ENCODE data around the gene DECR2.
"Not testable (repeated sequence)": the region's sequence is repeated elsewhere in the genome, so short reads cannot be mapped to it uniquely, and the experiment has no call there.

The DECR2 gene

DNA sequence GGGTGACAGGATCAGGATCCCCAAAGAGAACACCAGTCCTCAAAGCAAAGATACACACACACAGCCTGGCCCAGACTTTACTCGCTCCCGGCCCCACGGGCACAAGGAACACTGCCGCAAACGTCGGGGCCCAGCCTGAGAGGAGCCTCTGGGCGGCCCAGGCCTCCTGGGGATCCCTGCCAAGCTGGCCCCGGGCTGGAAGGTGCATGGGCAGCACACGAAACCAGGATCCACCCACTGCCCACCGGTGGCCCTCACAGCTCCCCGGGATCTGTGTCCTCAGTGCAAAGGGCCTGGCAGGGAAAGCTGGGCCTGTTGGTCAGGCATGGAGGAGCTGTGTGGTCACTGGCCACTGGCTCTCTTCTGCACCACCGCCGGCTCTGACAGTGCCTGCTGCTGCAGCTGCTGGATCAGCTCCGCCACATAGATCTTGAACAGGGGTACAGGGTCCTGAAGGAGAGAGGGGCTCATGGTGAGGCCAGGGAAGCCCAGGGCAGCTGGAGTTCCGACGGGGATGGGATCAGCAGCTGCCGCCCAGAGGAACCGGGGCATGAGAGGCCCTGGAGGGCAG, 34.3 kb upstream of the DECR2 start:
- DNase-seq (ENCODE audit: low read depth): no peak

DNA sequence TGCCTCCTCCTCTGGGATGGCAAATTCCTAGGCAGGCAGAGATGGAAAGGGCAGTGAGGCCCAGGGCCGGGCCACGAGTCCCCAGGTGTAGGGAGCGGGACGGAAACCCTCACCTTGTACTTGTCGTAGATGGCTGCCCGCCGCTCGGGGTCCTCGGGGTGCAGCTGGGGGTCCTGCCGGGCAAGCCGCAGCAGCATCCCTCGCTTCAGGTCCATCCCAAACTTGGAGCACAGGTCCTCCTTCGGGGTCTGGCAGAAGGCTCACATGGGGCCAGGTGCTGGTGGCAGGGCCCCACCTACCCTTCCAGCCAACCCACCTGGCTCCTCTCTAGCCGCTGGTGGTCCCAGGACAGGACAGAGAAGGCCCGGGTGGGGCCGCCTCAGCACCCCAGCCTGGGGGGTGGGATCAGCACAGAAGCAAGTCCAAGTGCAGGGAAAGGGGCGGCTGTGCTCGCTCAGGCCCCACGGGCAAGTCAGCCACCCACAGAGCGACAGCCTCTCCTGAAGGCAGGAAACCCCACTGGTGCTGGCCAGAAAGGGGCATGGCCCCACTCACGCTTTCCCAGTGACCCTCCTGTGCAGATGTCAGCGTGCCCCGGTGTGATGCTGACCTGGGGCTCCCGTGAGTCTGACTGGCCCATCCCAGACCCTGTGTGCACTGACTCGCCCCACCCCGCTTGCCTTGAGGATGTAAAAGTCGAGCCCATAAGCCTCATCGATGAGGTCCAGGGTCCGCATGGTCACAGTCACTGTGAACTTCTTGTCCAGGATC, 33.1 kb upstream of the DECR2 start:
- no peak for DNase-seq (ENCODE audit: low read depth)

DNA sequence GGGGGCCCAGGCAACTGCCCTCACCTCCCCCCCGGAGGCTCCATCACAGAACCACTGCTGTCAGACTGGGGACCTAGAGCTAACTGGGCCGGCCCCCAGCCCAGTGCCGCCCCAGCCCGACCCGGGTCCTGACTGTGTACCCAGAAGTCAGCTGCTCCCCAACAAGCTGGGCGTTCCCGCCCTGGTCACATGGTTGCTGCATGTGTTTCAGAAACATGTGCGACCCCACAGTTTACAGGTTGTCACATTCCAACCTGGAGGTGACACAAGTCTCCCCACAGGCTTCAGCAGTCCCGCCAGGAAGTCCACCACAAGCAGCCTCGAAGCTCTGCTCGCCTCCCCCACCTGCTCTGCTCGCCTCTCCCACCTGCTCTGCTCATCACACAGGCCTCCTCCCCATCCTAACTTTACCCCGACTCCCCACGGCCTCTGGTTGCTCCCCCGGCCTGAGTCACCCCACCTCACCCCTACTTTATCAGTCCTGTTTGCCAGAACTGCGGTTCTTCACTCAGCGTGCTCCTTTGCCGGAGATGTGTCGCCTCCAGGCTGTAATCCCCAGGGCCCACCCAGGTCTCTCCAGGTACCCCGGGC, 32.3 kb upstream of the DECR2 start:
- DNase-seq (ENCODE audit: low read depth): no peak

DNA sequence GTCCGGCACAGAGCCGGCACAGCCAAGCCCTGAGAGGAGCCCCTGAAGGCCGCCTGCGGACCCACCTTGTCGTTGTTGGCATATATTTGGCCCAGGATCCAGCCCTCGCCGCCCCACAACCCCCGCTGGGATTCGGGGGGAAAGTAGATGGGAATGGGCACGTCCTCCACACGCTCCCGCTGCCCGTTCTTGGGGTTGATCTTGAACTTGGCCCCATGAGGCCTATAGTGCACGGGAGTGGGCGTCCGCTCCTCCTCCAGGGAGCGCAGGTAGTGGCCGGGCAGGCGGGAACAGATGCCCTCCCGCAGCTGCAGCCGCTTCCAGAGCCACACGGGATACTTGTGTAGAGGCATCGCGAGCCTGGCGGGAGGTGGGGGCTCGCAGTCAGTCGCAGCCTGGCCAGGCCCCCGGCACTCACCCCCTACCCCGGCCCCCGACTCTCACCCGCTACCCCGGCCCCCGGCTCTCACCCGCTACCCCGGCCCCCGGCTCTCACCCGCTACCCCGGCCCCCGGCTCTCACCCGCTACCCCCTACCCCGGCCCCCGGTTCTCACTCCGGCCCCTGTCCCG, 31.7 kb upstream of the DECR2 start:
- DNase-seq (ENCODE audit: low read depth): no peak

DNA sequence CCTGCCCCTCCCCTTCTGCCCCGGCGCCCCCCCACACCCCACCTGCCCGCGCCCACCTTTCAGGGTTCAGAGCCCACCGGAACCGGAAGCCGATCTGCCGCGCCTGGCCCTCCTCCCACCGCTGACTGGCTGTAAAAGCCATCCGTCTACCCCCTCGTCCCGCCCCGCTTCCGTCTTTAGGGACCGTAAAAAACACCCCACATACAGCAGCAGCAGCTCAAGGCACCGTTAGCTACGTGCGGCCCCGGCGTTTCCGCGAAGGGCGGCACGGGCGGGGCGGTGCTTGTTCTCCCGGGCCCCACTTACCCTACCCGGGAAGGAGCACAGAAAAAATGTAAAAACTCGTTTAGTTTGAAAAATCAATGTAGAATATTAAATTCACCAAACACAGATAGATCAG, 31.2 kb upstream of the DECR2 start, which contains the start of gene MRPL28:
TSS of gene MRPL28 (minus strand) at position 96 of the 400 bp plus-strand sequence. CDS start 320 bp downstream, outside the sequence.
- DNase-seq (ENCODE audit: low read depth): peak; percentile 86

DNA sequence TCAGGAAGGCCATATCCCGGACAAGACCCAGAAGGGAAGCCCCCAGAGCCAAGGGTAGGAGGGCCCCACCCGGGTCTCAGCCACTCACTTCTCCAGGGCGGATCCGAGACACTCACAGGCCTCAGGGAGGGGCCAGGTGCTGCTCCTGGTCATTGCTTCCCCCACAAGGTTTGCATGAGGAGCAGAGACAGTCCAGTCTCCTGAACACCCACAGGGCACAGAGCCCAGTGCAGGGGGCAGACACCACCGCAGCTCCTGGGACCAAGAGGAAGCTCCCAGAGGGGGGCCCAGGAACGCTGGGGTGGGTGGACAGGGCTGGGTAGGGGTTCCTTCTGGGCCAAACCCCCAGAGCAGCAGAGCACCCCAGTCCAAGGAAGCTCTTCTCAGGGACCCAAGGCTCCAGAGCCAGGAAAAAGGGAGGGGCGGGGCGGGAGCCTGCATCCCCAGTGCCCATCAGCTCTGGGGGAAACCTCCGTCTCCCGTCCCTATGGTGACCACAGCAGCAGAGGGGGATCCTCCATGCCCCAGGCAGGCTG, 30.6 kb upstream of the DECR2 start:
- no peak for DNase-seq (ENCODE audit: low read depth)

DNA sequence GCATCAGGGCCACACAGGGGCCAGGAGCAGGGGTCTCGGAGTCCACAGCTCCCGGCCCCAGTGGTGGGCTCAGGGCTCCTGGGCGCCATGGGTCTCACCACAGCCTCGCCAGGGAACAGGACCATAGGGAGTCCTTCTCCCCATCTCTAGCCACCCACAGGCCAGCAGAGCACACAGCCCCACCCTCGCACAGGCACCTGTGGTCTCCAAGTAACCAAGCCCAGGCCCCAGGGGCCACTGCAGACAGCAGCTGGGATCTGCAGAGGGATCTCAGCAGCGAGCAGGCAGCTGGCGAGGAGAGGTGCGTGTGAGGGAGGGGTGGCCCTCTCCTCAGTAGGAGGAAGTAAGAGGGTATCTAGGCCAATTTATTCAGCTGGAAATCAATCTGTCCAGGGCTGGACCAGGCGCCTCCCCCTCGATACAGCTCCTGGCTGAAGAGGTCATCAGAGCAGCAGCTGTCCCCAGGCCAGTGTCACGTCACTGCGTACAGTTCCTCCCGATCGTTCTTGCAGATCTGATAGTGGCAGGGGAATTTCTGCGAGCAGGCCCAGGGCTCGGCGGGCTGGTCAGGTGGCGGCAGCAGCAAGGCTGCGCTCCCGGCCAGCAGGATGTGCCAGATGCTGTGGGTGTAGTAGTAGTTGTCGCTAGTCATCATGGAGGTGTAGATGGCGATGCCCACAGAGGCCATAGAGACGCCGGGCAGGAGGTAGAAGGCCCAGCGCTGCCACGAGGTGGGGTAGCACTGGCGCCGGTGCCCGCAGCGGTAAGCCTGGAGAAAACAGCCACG, 30.0 kb upstream of the DECR2 start:
- DNase-seq (ENCODE audit: low read depth): no peak

DNA sequence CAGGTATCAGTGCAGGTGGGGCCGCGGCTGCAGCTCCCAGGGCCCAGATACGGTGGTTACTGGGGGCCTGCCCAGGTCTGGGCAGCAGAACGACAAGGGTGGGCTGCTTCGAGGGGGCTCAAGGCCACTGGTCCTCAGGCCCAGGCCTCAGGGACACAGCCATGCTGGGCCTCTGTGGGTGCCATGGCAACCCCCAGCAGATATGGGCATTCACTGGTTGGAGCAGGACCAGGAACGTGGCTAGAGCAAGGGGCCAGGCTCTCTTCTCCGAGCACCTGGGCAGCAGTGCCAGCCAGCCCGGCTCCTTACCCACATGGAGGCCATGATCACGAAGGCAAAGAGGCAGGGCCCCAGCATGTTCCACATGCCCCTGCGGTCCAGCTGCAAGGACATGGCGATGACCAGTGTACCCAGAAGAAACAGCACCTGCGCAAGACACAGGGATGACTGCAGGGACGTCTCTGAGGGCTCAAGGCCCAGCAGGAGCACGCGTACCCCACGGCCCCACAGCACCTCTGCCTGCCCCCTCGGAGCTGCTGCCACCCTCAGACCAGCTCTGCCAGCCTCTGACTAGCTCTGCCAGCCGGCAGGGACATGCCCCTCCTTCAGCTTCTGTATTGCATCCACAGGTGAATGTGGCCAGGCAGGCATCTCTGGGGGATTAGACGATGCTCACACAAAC, 29.2 kb upstream of the DECR2 start:
- DNase-seq (ENCODE audit: low read depth): no peak

DNA sequence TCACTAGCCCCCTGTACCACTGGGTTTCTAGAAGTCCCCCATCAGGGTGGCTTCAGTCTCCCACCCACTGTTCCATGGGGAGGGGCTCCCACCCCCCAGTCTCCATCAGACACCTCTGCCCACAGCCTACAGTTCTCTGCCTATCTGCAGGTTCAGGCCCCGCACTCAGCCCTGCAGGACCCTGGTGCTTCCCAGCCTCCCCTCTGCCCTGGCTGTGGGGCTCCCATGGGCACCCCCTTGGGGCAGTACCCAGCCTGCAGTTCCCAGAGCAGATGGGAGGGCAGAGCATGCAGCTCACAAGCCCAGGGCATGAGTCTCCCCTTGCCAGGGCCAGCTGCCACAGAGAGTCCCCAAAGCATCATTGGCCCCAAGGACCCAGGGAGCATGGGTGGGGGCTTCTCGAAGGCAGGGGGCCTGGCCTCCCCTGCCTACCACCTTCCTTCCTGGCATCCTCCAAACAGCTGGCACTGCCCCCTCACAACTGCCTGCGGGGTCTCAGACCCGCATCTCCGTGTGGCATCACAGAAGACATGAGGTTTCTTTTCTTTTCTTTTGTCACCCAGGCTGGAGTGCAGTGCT, 28.6 kb upstream of the DECR2 start:
- no peak for DNase-seq (ENCODE audit: low read depth)

DNA sequence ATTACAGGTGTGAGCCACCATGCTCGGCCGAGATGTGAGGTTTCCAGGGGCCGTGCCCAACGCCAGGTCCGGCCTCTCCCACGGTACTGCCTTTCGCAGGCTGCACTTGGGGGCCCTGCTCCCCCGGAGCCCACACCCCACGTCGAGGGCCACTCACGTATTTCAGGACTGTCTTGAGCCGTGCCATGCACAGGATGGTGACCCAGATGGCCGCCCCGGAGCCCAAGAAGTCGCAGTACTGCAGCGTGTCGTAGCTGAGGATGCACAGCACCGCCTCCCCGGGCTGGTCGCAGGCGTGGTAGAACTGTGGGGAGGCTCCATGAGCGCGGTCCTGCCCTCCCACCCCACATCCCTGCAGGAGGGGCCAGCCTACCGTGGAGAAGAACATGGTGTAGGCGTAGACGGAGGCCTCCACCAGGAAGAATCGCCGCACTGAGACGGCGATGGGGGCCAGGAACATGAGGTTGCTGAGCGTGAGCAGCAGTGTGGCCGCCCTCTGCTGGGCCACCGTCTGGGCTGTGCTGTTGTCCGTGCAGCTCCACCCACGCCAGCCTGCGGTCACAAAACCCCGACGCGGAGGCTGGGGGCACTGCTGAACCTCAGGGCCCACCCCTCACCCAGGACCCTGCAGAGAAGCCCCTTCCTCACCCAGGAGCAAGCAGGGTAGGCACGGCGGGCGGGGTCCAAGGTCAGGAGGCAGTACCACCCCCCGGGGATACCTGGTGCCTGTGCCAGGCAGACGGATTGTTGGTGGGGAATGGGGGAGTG, 27.7 kb upstream of the DECR2 start:
- DNase-seq (ENCODE audit: low read depth): no peak

DNA sequence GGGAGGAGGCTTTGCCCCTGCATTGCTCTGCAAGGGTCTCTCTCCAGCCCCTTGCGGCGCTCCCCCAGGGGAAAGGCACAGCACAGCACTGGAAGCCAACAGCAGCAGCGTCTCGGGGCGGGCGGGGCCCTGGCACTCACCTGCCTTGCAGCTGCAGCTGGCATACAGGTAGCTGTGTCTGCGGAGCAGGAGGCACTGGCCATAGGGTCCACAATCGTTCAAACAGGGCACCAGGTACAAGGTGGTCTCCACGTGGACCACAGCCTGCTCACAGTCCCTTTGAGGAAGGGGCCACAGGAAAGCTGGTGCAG, 27.1 kb upstream of the DECR2 start:
- no peak for DNase-seq (ENCODE audit: low read depth)

DNA sequence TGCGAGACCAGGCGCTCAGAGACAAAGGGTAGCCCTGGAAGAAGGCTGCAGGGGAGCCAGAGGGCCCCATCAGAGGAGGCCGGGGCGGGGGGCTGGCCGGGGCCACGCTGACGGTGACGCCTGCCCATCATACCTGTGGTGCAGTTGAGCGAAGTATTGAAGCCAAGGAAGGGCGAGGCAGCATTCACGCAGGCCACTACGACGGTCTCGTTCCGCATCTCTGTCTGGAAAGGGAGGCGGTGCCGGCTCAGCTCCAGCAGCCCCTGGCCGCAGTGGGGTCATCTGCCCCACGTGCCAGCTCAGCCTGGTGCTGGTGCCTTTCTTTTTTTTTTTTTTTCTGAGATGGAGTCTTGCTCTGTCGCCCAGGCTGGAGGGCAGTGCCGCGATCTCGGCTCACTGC, 26.5 kb upstream of the DECR2 start:
- no peak for DNase-seq (ENCODE audit: low read depth)

DNA sequence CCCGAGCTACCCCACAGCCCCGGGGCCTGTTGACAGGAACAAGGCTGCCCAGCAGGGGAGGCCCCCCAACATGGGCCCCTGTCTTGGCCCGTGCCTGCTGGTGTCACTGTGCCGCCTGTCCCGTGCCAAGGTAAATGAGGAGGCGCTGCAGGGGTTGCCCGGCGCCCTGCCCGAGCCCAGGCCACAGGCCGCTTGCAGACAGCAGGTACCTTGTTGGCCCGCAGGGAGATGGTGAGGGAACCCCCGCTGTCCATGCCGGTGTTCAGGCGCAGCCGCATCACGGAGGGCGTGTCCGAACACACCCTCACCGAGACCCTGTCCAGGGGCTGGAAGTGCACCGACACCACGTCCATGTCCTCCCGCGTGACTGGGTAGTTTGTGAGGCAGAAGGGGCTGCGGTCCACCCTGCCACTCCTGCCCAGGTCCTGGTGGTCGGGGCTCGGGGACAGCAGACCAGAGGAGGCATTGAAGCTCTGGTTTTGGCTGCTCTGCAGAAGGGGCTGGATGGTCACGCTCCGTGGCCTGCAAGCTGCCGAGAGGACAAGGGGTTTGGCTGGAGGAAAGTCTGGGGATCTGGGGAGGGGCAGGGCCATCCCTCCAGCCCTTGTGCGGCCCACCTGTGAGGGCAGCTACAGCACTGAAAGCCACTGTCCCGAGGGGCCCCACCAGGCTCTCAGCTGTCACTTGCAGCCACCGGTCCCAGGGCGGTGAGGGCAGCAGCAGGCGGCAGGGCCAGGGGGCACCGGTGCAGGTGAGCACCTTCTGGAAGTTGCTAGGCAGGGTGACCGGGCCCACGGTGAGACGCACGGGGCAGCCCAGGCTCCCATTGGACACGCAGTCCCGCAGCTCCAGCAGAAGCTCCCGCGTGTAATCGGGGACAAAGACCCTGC, 25.5 kb upstream of the DECR2 start:
- DNase-seq (ENCODE audit: low read depth): no peak

DNA sequence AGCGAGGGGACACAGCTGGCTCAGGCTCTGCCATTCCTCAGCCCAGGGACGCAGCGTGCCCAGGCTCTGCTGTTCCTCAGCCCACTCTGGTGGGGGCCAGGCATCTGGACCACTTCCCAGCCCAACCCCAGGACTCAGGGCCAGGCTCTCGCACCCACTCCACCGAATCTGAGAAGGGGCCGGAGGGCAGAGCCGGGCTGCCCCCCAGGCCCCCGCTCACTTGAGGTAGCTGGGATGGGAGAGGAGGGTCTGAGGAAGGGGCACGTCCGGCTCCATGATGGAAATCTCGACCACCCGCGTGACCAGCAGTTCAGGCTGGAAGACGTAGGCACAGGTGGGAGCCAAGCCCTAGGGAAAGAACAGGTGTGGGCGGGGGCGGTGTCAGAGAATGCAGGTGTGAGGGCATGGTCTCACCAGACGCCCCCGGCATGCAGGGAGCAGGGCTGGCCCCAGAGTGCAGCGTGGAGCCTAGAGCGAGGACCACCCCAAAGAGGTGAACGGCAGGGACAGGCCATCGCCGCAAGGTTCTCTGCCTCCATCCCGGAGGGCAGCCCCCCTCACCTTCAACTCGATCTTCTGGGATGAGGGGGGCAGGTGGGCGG, 24.8 kb upstream of the DECR2 start:
- DNase-seq (ENCODE audit: low read depth): no peak

DNA sequence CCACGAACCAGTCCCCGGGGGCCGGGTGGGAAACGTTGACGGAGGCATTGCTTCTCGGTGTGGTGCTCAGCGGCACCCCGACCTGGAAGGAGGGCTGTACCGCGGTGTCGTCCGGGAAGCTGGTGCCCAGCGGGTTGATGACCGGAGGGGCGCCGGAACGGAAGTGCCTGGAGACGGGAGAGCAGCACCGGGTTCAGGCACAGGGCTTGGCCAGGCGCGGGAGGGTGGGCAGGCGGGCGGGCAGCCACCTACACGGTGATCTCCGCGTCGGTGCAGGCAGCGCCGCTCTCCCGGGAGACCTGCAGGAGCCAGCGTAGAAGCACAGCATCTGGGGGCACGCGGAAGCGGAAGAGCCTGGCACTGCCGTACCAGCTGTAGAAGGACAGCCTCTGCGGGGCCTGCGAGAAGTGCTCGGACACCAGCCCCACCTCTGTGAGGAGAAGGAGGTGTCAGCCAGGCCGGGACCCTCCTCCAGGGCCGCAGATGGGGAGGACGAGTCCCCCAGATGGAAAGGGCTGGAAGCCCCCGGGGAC, 24.2 kb upstream of the DECR2 start:
- DNase-seq (ENCODE audit: low read depth): no peak

DNA sequence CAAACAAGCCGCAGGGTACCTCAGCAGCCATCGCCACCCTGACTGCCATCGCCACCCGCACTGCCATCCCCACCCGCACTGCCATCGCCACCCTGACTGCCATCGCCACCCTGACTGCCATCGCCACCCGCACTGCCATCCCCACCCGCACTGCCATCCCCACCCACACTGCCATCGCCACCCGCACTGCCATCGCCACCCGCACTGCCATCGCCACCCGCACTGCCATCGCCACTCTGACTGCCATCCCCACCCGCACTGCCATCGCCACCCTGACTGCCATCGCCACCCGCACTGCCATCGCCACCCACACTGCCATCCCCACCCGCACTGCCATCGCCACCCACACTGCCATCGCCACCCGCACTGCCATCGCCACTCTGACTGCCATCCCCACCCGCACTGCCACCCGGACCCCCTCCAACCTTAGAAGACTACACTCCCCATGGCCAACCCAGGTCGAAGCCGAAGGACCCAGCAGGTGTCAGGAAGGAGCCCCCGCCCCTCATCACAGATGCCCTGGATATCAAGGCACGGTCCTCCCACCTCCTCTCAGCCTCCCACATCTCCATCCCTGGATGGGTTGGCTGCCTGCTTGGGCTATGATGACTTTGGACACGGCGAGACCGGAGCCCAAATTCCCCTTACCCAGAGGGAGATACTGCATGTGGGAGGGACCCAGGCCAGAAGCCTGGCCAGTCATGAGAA, 23.4 kb upstream of the DECR2 start:
- DNase-seq (ENCODE audit: low read depth): not testable (repeated sequence)

DNA sequence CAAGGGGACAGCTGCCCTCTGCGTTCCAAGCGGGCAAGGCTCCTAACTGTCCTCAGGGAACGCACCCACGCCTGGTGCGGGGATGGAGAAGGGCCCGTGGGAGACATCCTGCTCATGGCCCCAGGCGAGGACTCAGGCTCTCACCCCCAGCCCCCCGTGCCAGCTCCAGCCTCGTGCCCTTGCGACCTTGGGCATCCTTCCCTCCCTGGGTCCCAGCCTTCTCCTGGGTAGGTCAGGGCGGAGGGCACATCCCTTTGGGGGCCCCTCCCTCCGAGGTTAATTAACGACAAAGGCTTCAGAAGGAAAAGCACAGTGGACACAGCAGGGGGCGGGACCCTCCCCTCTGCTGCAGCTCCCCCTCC, 22.9 kb upstream of the DECR2 start:
- DNase-seq (ENCODE audit: low read depth): no peak

All from activated T-helper 1 cell treated with Interleukin-2 at 50 U/mL for 16 hours (primary cell).